HG02840 (cell line): Measurements from ENCODE around the gene SLC45A3.

Experiments used
- ATAC-seq: cut with Tn5 transposase; IDR thresholded peaks from one replicate; pipeline ENCODE4 v1.9.1; 2021; ENCODE audit warnings: mild to moderate bottlenecking, moderate library complexity, moderate number of reproducible peaks; ENCODE audit not compliant: unreplicated experiment, low FRiP score

The SLC45A3 gene

GRCh38 chr1:205613854-205614412 is 66.4 kb downstream of the SLC45A3 start:
- ATAC-seq = no peak

- ATAC-seq = no peak
These were observed 67.8 kb downstream of the SLC45A3 start for GRCh38 chr1:205612556-205612955.

- no peak for ATAC-seq
These were observed 68.2 kb downstream of the SLC45A3 start for GRCh38 chr1:205612104-205612503.

GRCh38 chr1:205610901-205611466 is 69.3 kb downstream of the SLC45A3 start:
- no peak for ATAC-seq

- ATAC-seq = no peak
These were observed 70.3 kb downstream of the SLC45A3 start for GRCh38 chr1:205610036-205610435.
